ENCODE results near the gene SERPINE3.

The SERPINE3 gene

GRCh38 chr13:51329606-51330005, 9.9 kb upstream of the SERPINE3 start:
- DNase-seq = no peak

GRCh38 chr13:51330791-51331190, 8.7 kb upstream of the SERPINE3 start:
- no peak for DNase-seq

GRCh38 chr13:51331354-51331861, 8.1 kb upstream of the SERPINE3 start:
- DNase-seq = no peak

- no peak for DNase-seq
Measured at GRCh38 chr13:51332566-51333361, 6.7 kb upstream of the SERPINE3 start.

GRCh38 chr13:51333421-51333820, 6.1 kb upstream of the SERPINE3 start:
- DNase-seq = no peak

GRCh38 chr13:51333826-51334225, 5.7 kb upstream of the SERPINE3 start:
- no peak for DNase-seq

- DNase-seq = no peak
Measured at GRCh38 chr13:51336746-51337145, 2.7 kb upstream of the SERPINE3 start.

- no peak for DNase-seq
Measured at GRCh38 chr13:51339952-51340732, 651 bp downstream of the SERPINE3 start.

- no peak for DNase-seq
Measured at GRCh38 chr13:51341232-51341631, 1.7 kb downstream of the SERPINE3 start.

- DNase-seq = no peak
Measured at GRCh38 chr13:51341791-51342190, 2.3 kb downstream of the SERPINE3 start.

GRCh38 chr13:51342706-51343105, 3.2 kb downstream of the SERPINE3 start:
- no peak for DNase-seq

- no peak for DNase-seq
Measured at GRCh38 chr13:51343475-51343874, 4.0 kb downstream of the SERPINE3 start.

- no peak for DNase-seq
Measured at GRCh38 chr13:51346397-51346796, 6.9 kb downstream of the SERPINE3 start.

GRCh38 chr13:51347099-51347498, 7.6 kb downstream of the SERPINE3 start:
- no peak for DNase-seq

- no peak for DNase-seq
Measured at GRCh38 chr13:51348069-51348967, 8.8 kb downstream of the SERPINE3 start.

- DNase-seq = no peak
Measured at GRCh38 chr13:51349016-51349415, 9.5 kb downstream of the SERPINE3 start.

- DNase-seq = no peak
Measured at GRCh38 chr13:51355217-51355616, 15.7 kb downstream of the SERPINE3 start.

- DNase-seq = no peak
Measured at GRCh38 chr13:51357928-51358595, 18.6 kb downstream of the SERPINE3 start.

GRCh38 chr13:51359352-51359751, 19.9 kb downstream of the SERPINE3 start:
- DNase-seq = no peak

GRCh38 chr13:51360489-51360888, 21.0 kb downstream of the SERPINE3 start:
- DNase-seq = no peak

- DNase-seq = no peak
Measured at GRCh38 chr13:51361106-51361505, 21.6 kb downstream of the SERPINE3 start.

- no peak for DNase-seq
Measured at GRCh38 chr13:51363625-51364024, 24.1 kb downstream of the SERPINE3 start.

Data from SW 1271 (cell line).